HG03571 (cell line): Measurements from ENCODE around the gene TSPAN10.

Experiments used
- ATAC-seq: cut with Tn5 transposase; IDR thresholded peaks from one replicate; pipeline ENCODE4 v1.9.1; 2021; ENCODE audit not compliant: unreplicated experiment

TSPAN10 gene

GRCh38 chr17:81686614-81687013, 49.6 kb downstream of the TSPAN10 start:
- ATAC-seq, result no peak

DNA sequence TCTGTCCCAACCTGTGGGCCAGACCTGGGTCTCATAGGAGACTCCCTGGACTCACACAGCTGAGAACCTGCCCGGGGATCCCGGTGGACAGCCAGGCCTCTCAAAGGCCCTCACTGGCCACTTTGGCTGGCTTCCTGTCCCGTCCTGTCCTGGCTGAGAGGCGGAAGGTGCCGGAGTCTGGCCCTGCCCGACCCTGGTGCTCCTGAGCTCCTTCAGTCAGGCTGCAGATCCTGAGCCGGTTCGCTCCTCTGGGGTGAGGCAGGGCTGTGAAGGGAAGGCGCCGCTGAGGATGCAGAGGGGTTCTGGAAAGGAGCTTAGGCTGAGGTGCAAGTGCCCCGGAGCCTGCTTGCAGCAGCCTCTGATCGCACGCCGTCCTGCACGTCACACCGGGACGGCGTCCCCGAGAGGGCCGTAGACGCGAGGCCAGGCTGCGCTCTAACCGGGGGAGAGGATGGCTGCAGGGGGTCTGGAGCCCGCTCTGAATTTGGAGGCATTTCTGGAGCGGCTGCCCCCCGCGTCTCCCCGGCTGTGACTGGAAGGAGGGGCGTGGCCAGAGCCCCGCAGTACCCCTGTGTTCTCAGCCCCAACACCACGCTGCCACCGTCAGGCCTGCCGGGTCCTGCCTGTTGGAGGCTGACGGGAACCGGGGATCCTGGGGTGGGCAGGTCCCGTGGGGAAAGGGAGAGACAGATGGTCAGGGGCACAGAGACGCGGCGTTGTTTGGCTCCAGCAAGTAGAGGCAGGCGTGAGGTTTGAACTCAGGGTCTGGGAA, 51.0 kb downstream of the TSPAN10 start:
- ATAC-seq, result no peak

GRCh38 chr17:81688616-81689015, 51.6 kb downstream of the TSPAN10 start:
- ATAC-seq, result no peak

GRCh38 chr17:81690066-81690465, 53.1 kb downstream of the TSPAN10 start:
- no peak for ATAC-seq

- ATAC-seq, result no peak
Measured at GRCh38 chr17:81690549-81690948, 53.6 kb downstream of the TSPAN10 start.

- ATAC-seq, result no peak
Measured at GRCh38 chr17:81691196-81691595, 54.2 kb downstream of the TSPAN10 start.

DNA sequence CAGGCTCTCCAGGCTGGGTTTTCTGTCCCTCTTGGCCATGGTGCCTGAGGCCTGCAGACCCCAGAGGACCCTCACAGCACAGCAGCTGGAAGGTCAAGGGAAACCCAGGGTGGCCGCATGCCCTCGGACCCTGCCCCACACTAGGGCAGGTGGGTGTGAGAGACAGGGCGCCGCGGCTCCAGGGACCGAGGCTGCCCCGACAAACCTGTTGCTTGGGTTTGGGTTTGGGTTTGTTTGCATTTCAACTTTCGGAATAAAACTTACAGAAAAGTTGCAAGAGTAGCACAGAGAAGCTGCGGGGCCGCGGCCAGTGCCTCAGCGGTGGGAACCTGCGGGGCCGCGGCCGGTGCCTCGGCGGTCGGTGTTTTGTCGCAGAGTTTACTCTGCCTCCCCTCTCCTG, 54.6 kb downstream of the TSPAN10 start:
- ATAC-seq, result no peak

DNA sequence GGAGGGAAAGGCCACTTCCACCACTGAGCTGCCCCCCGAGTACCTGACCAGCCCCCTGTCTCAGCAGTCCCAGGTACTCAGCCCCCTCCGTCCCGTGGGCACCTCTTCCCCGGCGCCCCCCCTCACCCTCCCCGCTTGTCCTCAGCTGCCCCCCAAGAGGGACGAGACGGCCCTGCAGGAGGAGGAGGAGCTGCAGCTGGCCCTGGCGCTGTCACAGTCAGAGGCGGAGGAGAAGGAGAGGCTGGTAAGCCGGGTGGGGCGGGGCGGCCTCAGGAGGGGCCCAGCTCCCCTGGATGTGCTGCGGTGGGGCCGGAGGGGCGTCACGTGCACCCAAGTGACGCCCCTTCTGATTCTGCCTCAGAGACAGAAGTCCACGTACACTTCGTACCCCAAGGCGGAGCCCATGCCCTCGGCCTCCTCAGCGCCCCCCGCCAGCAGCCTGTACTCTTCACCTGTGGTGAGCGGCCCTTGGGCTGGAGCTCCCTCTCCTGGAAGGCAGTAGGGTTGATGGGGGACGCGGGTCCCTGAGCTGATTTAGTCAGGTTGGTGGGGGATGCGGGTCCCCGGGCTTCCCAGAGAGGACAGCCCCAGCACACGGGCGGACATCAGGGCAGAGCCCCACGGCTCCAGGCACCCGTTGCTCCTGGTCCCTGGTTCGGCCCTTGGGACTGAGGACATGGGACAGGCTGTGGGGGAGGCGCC, 56.7 kb downstream of the TSPAN10 start:
- ATAC-seq, result no peak

- ATAC-seq, result no peak
Measured at GRCh38 chr17:81694810-81695209, 57.8 kb downstream of the TSPAN10 start.

- no peak for ATAC-seq
Measured at GRCh38 chr17:81695211-81695610, 58.2 kb downstream of the TSPAN10 start.

DNA sequence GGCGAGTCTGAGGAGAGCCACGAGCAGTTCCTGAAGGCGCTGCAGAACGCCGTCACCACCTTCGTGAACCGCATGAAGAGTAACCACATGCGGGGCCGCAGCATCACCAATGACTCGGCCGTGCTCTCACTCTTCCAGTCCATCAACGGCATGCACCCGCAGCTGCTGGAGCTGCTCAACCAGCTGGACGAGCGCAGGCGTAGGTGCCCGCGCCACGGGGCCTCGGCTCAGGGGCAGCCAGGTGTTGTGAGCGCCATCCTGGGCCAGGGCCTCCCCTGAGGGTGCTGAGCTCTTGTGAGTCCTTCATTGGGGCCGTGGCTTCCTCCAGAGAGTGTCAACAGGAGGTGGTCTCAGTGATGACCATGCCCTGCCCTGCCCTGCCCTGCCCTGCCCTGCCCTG, 58.8 kb downstream of the TSPAN10 start:
- no peak for ATAC-seq

- no peak for ATAC-seq
Measured at GRCh38 chr17:81696218-81696941, 59.4 kb downstream of the TSPAN10 start.

DNA sequence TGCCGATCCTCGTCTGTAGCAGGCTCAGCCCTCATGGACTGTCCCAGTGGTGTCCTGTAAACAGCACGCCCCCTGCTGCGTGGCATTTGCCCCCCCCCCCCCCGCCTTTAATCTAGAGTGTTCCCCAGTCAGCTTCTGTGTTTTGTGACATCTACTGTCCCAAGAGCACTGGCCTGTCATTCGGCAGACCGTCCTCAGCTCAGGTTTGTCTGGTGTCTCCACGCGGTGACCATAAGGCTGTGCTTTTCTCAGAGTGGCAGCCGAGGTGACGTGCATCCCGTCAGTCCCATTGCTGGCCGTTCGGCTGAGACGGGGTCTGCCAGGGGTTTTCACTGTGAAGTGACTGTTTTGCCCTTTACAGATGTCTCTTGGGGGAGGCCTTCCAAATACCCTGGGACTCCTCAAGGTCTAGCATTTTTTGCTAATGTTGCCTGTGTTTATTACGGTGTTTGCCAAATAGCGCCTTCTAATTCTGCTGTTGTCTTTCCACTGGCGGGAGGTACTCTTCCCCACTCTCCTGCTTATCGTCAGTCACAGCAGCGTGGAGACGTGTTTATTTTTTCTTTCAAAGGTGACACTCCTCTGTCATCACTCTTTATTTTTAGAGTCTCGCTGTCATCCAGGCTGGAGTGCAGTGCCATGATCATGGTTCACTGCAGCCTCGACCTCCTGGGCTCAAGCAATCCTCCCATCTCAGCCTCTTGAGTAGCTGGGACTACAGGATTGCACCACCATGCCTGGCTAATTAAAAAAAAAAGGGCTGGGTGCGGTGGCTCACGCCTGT, 60.5 kb downstream of the TSPAN10 start:
- no peak for ATAC-seq
